ENCODE data around the gene CHSY1.

The CHSY1 gene

GRCh38 chr15:101159096-101159935, 92.5 kb downstream of the CHSY1 start:
- no peak overlapping the region for H3K4me3 ChIP-seq
- no peak overlapping the region for H3K27ac ChIP-seq
- no peak for DNase-seq (ENCODE audit: low spot score)
- TF ChIP-seq, protein P1, sequence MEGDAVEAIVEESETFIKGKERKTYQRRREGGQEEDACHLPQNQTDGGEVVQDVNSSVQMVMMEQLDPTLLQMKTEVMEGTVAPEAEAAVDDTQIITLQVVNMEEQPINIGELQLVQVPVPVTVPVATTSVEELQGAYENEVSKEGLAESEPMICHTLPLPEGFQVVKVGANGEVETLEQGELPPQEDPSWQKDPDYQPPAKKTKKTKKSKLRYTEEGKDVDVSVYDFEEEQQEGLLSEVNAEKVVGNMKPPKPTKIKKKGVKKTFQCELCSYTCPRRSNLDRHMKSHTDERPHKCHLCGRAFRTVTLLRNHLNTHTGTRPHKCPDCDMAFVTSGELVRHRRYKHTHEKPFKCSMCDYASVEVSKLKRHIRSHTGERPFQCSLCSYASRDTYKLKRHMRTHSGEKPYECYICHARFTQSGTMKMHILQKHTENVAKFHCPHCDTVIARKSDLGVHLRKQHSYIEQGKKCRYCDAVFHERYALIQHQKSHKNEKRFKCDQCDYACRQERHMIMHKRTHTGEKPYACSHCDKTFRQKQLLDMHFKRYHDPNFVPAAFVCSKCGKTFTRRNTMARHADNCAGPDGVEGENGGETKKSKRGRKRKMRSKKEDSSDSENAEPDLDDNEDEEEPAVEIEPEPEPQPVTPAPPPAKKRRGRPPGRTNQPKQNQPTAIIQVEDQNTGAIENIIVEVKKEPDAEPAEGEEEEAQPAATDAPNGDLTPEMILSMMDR (IDR thresholded peaks at IDR 0.05) = no peak

GRCh38 chr15:101158166-101159095, 93.4 kb downstream of the CHSY1 start:
- TF ChIP-seq, protein P1 (IDR thresholded peaks at IDR 0.05) = no peak
- H3K27ac ChIP-seq = no peak overlapping the region
- no peak for DNase-seq (ENCODE audit: low spot score)
- H3K4me3 ChIP-seq = no peak overlapping the region

DNA sequence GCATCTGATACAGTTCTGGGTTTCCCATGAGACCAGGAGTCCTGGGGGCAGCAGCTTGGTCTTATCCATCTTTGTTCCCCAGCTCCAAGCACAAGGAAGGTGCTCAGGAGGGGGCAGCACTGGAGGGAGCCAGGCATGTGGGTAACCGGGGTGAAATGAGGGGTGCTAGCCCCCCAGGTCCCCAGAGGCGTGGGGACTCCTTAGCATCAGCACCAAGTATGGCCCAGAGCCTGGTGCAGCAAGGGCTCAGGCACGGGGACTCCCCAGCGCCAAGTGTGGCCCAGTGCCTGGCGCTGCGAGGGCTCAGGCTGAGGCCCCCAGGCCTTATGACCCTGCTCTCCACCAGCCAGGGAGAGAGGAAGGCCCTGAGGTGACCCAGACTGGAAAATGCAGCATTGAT, 94.1 kb downstream of the CHSY1 start:
- Histone ChIP-seq H3K27ac (no peak overlapping the region), H3K4me3 (no peak overlapping the region)
- no peak for DNase-seq (ENCODE audit: low spot score)
- TF ChIP-seq, protein P1 (IDR thresholded peaks at IDR 0.05) = no peak

DNA sequence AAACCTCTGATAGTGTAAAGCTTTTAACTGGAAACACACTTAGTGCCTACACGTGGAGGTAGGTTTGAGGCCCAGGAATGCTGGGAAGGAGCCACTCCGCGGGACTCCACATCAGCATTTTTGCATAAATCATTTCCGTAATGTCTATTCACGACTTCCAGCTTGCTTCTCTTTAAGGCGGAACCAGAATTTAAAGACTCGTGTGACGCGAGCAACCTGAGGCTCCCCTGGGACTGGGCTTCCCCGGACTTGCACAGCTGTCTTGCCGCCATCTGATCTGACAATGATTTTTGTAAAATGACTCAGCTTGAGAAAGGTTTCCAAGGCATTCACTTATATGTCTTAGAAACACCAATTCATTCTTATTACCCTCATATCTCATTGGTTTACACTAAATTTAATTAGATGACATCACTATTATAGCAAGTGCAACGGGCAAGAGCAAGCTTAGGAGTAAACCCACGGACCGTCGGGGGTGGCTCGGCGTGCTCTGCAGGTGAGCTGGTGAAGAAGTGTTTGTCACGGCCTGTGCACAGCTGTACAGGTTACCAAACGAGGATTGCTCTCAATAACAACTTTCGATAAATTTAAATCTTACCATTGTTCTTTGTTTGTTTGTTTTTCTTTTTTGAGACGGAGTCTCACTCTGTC, 95.2 kb downstream of the CHSY1 start:
- DNase-seq (ENCODE audit: low spot score) = no peak
- no peak overlapping the region for H3K27ac ChIP-seq
- H3K4me3 ChIP-seq = no peak overlapping the region
- TF ChIP-seq, protein P1 (IDR thresholded peaks at IDR 0.05) = no peak

DNA sequence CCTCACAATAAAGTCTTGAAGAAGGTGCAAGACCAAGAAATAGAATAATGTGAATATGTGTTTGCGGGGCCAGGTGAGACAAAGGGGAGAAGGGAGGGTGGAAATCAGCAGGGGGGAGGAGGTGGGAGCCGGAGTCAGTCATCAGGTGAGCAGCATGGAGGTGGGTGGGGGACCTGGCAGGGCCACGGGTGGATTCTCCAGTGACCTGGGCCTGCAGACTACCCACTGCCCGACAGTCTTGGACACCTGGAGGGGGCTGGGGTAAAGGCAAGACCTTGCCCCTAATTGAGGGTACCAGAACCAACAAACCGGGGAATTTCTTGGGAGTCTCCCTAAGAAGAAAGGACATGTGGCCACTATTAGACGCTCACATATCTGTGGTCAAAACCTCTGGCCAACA, 95.8 kb downstream of the CHSY1 start:
- no peak overlapping the region for H3K27ac ChIP-seq
- H3K4me3 ChIP-seq = no peak overlapping the region
- DNase-seq (ENCODE audit: low spot score) = no peak
- TF ChIP-seq, protein P1 (IDR thresholded peaks at IDR 0.05) = no peak

DNA sequence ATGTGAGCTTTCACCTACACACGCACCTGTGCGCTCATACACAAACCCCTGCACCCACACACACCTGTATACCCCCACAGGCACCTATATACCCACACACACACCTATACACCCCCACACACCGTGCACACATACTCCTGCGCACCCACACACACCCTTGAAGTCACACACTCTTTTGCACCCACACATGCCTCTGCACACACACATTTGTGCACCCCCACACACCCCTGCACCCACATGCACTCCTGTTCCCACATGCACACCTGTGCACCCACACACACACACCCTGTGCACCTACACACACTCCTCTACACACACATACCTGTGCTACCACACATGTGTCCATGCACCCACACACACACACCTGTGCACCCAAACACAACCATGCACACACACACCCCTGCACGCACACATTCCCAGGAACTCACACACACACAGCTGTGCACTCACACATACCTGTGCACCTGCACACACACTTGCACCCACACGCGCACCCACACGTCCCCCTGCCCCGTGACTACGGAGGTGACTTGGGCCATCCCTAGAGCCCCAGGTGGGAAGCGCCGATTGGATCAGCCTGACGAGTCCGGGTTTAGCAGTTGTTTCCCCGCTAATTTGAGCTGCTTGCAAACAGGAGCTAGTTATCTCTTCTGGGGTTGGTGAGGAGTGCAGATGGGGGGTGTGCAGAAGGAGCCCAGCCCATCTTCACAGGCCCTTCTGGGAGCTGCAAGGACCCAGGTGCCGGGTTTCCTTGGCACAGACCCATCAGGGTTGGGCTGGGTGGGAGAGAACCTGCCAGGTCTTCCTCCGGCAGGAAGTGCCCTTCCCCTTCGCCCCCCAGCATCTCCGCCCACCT, 97.8 kb downstream of the CHSY1 start:
- Histone ChIP-seq H3K4me3 (no peak overlapping the region), H3K27ac (no peak overlapping the region)
- TF ChIP-seq, protein P1 (IDR thresholded peaks at IDR 0.05) = no peak
- DNase-seq (ENCODE audit: low spot score) = no peak
